SK-N-SH (cell line): ENCODE results near the gene SIM2. TPM values are rescaled to one million over a fixed set of nuclear protein-coding genes. Genes with fewer than 3 reads are reported as not detected.

Experiments used
- CTCF ChIA-PET: fragments of 300-600, 350-600 bp; formaldehyde crosslinking; extraction: SDS; loops from one replicate; lab custom pipeline; 2021; lab: Yijun Ruan, JAX
- POLR2A ChIA-PET: fragments of 350-600 bp; sonication (Branson Sonifier 250); formaldehyde crosslinking; extraction: SDS; loops from one replicate; lab custom pipeline; 2020; ENCODE audit warnings: antibody characterized with exemption, inconsistent platforms; lab: Yijun Ruan, JAX
- DNase-seq: peaks from one replicate; pipeline ENCODE4 v3.0.0; 2012
- H2AFZ ChIP-seq: fragments of 200-600 bp; sonication (generic); 2 replicates; pipeline ENCODE4 v1.8.1; 2016; ENCODE audit warnings: antibody characterized with exemption, mild to moderate bottlenecking, low read depth
- H3F3A ChIP-seq: fragments of 200-600 bp; sonication (generic); replicated peaks from 2 replicates; pipeline ENCODE3; 2016; ENCODE audit warnings: antibody characterized with exemption, mild to moderate bottlenecking; ENCODE audit not compliant: insufficient read depth
- H3K27ac ChIP-seq, 2 experiments: fragments of 200-500 bp in 1 of 2; fragments of 200-600 bp in 1 of 2; sonication (Bioruptor generic) in 1 of 2; sonication (generic), shearing (Covaris generic) in 1 of 2; 2 replicates each; pipeline versions ENCODE4 v1.5.1 to v1.6.1; 2014 to 2016; ENCODE audit warnings: low read depth in 2 of 2, inconsistent platforms in 1 of 2, low read length in 1 of 2, mild to moderate bottlenecking in 1 of 2, mixed read lengths in 1 of 2
- H3K27me3 ChIP-seq: fragments of 200-600 bp; sonication (generic), shearing (Covaris generic); 2 replicates; pipeline ENCODE4 v1.6.1; 2016; ENCODE audit warnings: mixed run types; ENCODE audit not compliant: insufficient read depth
- H3K36me3 ChIP-seq, 2 experiments: fragments of 200-500 bp in 1 of 2; fragments of 200-600 bp in 1 of 2; sonication (Bioruptor generic) in 1 of 2; sonication (generic) in 1 of 2; replicated peaks in 1 of 2; 2 replicates each; pipeline versions ENCODE3 to v1.5.1; 2014 to 2016; ENCODE audit warnings: low read length in 1 of 2, mild to moderate bottlenecking in 1 of 2; ENCODE audit not compliant: insufficient read depth in 2 of 2, control insufficient read depth in 1 of 2
- H3K4me1 ChIP-seq, 2 experiments: fragments of 200-500 bp in 1 of 2; fragments of 200-600 bp in 1 of 2; sonication (Bioruptor generic) in 1 of 2; sonication (generic), shearing (Covaris generic) in 1 of 2; 2 replicates each; pipeline versions ENCODE4 v1.5.1 to v1.6.1; 2014 to 2016; ENCODE audit warnings: low read depth in 1 of 2, low read length in 1 of 2, mixed run types in 1 of 2; ENCODE audit not compliant: insufficient read depth in 2 of 2, control insufficient read depth in 1 of 2
- H3K4me2 ChIP-seq: fragments of 200-600 bp; sonication (generic), shearing (Covaris generic); 2 replicates; pipeline ENCODE4 v1.6.1; 2017; ENCODE audit warnings: mixed run types
- H3K4me3 ChIP-seq, 2 experiments: fragments of 200-500 bp in 1 of 2; fragments of 200-600 bp in 1 of 2; sonication (Bioruptor generic) in 1 of 2; sonication (generic), shearing (Covaris generic) in 1 of 2; 2 replicates each; pipeline versions ENCODE4 v1.5.1 to v1.8.1; 2014 to 2016; ENCODE audit warnings: low read depth in 2 of 2, inconsistent platforms in 1 of 2, low read length in 1 of 2, mild to moderate bottlenecking in 1 of 2, mixed read lengths in 1 of 2, moderate library complexity in 1 of 2
- H3K79me2 ChIP-seq: fragments of 200-600 bp; sonication (generic); 2 replicates; pipeline ENCODE4 v1.8.1; 2017; ENCODE audit warnings: mild to moderate bottlenecking; ENCODE audit not compliant: insufficient read depth
- H3K9ac ChIP-seq: fragments of 200-600 bp; sonication (generic); 2 replicates; pipeline ENCODE4 v1.6.1; 2017; ENCODE audit warnings: mixed run types
- H3K9me2 ChIP-seq: fragments of 200-600 bp; sonication (generic); 2 replicates; pipeline ENCODE4 v1.6.1; 2017; ENCODE audit warnings: mixed run types
- H3K9me3 ChIP-seq: fragments of 200-600 bp; sonication (generic); 2 replicates; pipeline ENCODE4 v1.6.1; 2017; ENCODE audit warnings: mixed run types, mild to moderate bottlenecking, moderate library complexity
- H4K20me1 ChIP-seq: fragments of 200-600 bp; sonication (generic); 2 replicates; pipeline ENCODE4 v1.6.1; 2017; ENCODE audit warnings: mild to moderate bottlenecking, mixed run types; ENCODE audit not compliant: insufficient read depth
- CTCF ChIP-seq: fragments of 200-600 bp; sonication (generic); IDR thresholded peaks from 2 replicates; pipeline ENCODE4 v1.6.1; 2017; ENCODE audit warnings: antibody characterized with exemption, mild to moderate bottlenecking, moderate library complexity
- ELF1 ChIP-seq: IDR thresholded peaks from 2 replicates; pipeline ENCODE4 v1.4.0; 2012
- EZH2phosphoT487 ChIP-seq: fragments of 200-600 bp; sonication (generic); IDR thresholded peaks from 2 replicates; pipeline ENCODE4 v1.6.1; 2017; ENCODE audit warnings: low read depth, mixed run types, mild to moderate bottlenecking, antibody characterized with exemption, moderate library complexity, borderline replicate concordance
- FOXM1 ChIP-seq: IDR thresholded peaks from 2 replicates; pipeline ENCODE4 v1.4.0; 2012; ENCODE audit warnings: low read depth, mild to moderate bottlenecking
- MXI1 ChIP-seq: IDR thresholded peaks from 2 replicates; pipeline ENCODE4 v1.6.1; 2012; ENCODE audit warnings: mild to moderate bottlenecking, low read depth, low read length, improper control_type of control experiment
- NFIC ChIP-seq: IDR thresholded peaks from 2 replicates; pipeline ENCODE4 v1.4.0; 2012; ENCODE audit warnings: borderline replicate concordance
- RAD21 ChIP-seq: IDR thresholded peaks from 2 replicates; pipeline ENCODE4 v1.6.1; 2012; ENCODE audit warnings: mild to moderate bottlenecking, low read length
- SIN3A ChIP-seq: IDR thresholded peaks from 2 replicates; pipeline ENCODE4 v1.6.1; 2012; ENCODE audit warnings: low read depth, mild to moderate bottlenecking, low read length, moderate library complexity, borderline replicate concordance
- TCF12 ChIP-seq: IDR thresholded peaks from 2 replicates; pipeline ENCODE4 v1.4.0; 2012
- TEAD4 ChIP-seq: IDR thresholded peaks from 2 replicates; pipeline ENCODE4 v1.4.0; 2012; ENCODE audit warnings: mild to moderate bottlenecking, borderline replicate concordance; ENCODE audit not compliant: insufficient read depth
- USF1 ChIP-seq: IDR thresholded peaks from 2 replicates; pipeline ENCODE4 v1.4.0; 2012; ENCODE audit warnings: low read depth, borderline replicate concordance
- USF2 ChIP-seq: fragments of 150-350 bp; IDR thresholded peaks from 2 replicates; pipeline ENCODE4 v1.6.1; 2017; ENCODE audit warnings: antibody characterized with exemption, low read length, low read depth, borderline replicate concordance
- WGBS: methylation state at CpG from one replicate; pipeline ENCODE4 v1.1.6; 2017; ENCODE audit warnings: low lambda C conversion rate; 5-methylcytosine and 5-hydroxymethylcytosine counted together
- polyA plus RNA-seq, 3 experiments: library from polyadenylated mRNA; depleted of rRNA; stranded (reverse); fragments of >200 nt; gene quantifications; 2 replicates each; pipeline ENCODE4 v1.2.3, GENCODE V29; 2012
- TF ChIP-seq, protein P1 (sequence below): IDR thresholded peaks from 2 replicates; pipeline ENCODE4; 2012
- TF ChIP-seq, protein P2 (sequence below): IDR thresholded peaks from 2 replicates; pipeline ENCODE4 v1.6.1; 2012; ENCODE audit warnings: mild to moderate bottlenecking, low read depth, low read length, moderate library complexity

Gene SIM2
- polyA plus RNA-seq, 1 of the 3 experiments (the other 2 are of a cell fraction) = not detected

- Histone ChIP-seq H4K20me1 (peaks cover 24% of the 10 kb centered on the region; the same call in 1 of the 2 replicates), H3K9me3 (no peaks in the 10 kb centered on the region), H3K9me2 (no peaks in the 10 kb centered on the region), H3K36me3 (no peaks in the 10 kb centered on the region), H3K4me1 (peaks cover 0 to 6% of the 10 kb centered on the region in 2 experiments; a peak in 2 of 4 replicates), H3K4me2 (peak overlapping the region; percentile 24; the same call in 1 of the 2 replicates), H3F3A (no peaks in the 10 kb centered on the region), H3K9ac (no peak overlapping the region), H2AFZ (no peak overlapping the region), H3K27ac (no peak overlapping the region), H3K27me3 (peaks cover 98% of the 10 kb centered on the region), H3K79me2 (no peaks in the 10 kb centered on the region), H3K4me3 (no peak overlapping the region)
- ChIA-PET CTCF (no interaction called here), POLR2A (no interaction called here)
- 20% methylated on average over 1 of the region's 62 CpGs for WGBS
- DNase-seq = peak; percentile 40
- no peak for TF ChIP-seq TCF12
- TF ChIP-seq ELF1 = no peak
- no peak for TF ChIP-seq RAD21
- TF ChIP-seq TEAD4 = no peak
These were observed 432 bp upstream of the SIM2 start for GRCh38 chr21:36698385-36698980.

DNA sequence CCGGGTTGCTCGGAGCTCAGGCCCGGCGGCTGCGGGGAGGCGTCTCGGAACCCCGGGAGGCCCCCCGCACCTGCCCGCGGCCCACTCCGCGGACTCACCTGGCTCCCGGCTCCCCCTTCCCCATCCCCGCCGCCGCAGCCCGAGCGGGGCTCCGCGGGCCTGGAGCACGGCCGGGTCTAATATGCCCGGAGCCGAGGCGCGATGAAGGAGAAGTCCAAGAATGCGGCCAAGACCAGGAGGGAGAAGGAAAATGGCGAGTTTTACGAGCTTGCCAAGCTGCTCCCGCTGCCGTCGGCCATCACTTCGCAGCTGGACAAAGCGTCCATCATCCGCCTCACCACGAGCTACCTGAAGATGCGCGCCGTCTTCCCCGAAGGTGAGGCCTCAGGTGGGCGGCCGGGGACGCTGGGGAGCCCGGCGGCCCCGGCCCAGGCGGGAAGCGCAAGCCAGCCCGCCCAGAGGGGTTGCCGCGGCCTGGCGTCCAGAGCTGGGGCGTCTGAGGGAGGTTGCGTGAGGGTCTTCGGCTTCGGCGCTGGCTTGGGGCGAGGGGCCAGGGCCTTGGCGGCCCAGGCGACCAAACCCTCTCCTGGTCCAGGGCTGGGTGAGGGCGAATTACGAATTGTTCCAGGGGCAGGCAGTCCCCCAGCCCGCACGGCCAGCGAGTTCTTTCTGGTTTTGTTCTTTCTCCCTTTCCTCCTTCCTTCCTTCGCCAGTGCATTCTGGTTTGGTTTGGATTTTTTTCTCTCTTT is 805 bp downstream of the SIM2 start:
- Histone ChIP-seq H3K36me3 (no peaks in the 10 kb centered on the region), H3K4me1 (peaks cover 0 to 6% of the 10 kb centered on the region in 2 experiments; a peak in 2 of 4 replicates), H3K27ac (no peak overlapping the region), H3F3A (no peaks in the 10 kb centered on the region), H3K9me2 (no peaks in the 10 kb centered on the region), H3K27me3 (peaks cover 98% of the 10 kb centered on the region), H3K4me2 (peak overlapping the region; percentile 76; the same call in 1 of the 2 replicates), H4K20me1 (peaks cover 19% of the 10 kb centered on the region; the same call in 1 of the 2 replicates), H3K9me3 (no peaks in the 10 kb centered on the region), H3K79me2 (no peaks in the 10 kb centered on the region), H3K9ac (no peak overlapping the region), H2AFZ (no peak overlapping the region), H3K4me3 (no peak overlapping the region)
- 3% methylated on average over 18 of the region's 67 CpGs for WGBS
- no peak for TF ChIP-seq TEAD4
- TF ChIP-seq USF1 = no peak
- TF ChIP-seq, protein P1, sequence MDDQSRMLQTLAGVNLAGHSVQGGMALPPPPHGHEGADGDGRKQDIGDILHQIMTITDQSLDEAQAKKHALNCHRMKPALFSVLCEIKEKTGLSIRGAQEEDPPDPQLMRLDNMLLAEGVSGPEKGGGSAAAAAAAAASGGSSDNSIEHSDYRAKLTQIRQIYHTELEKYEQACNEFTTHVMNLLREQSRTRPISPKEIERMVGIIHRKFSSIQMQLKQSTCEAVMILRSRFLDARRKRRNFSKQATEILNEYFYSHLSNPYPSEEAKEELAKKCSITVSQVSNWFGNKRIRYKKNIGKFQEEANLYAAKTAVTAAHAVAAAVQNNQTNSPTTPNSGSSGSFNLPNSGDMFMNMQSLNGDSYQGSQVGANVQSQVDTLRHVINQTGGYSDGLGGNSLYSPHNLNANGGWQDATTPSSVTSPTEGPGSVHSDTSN = no peak
- no peak for TF ChIP-seq SIN3A
- TF ChIP-seq, protein P2, sequence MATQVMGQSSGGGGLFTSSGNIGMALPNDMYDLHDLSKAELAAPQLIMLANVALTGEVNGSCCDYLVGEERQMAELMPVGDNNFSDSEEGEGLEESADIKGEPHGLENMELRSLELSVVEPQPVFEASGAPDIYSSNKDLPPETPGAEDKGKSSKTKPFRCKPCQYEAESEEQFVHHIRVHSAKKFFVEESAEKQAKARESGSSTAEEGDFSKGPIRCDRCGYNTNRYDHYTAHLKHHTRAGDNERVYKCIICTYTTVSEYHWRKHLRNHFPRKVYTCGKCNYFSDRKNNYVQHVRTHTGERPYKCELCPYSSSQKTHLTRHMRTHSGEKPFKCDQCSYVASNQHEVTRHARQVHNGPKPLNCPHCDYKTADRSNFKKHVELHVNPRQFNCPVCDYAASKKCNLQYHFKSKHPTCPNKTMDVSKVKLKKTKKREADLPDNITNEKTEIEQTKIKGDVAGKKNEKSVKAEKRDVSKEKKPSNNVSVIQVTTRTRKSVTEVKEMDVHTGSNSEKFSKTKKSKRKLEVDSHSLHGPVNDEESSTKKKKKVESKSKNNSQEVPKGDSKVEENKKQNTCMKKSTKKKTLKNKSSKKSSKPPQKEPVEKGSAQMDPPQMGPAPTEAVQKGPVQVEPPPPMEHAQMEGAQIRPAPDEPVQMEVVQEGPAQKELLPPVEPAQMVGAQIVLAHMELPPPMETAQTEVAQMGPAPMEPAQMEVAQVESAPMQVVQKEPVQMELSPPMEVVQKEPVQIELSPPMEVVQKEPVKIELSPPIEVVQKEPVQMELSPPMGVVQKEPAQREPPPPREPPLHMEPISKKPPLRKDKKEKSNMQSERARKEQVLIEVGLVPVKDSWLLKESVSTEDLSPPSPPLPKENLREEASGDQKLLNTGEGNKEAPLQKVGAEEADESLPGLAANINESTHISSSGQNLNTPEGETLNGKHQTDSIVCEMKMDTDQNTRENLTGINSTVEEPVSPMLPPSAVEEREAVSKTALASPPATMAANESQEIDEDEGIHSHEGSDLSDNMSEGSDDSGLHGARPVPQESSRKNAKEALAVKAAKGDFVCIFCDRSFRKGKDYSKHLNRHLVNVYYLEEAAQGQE = no peak
- no peak for TF ChIP-seq FOXM1
- TF ChIP-seq NFIC = no peak
- TF ChIP-seq CTCF = no peak
- no peak for TF ChIP-seq USF2
- no peak for TF ChIP-seq EZH2phosphoT487
- TF ChIP-seq MXI1 = no peak
- ChIA-PET POLR2A (no interaction called here), CTCF (interaction anchor here (0.8 to 1.5 kb wide), 3 partner anchors 10 to 155 kb away, joined by 3 to 4 read pairs (median 3); no protein-coding TSS in a partner anchor)
- peak; percentile 47 for DNase-seq
